IMR-90 (cell line): Measurements from ENCODE around the gene AP1M2.

Experiments used
- CEBPB ChIP-seq: IDR thresholded peaks from 2 replicates; pipeline ENCODE4 v1.6.1; 2012; ENCODE audit warnings: low read depth, low read length, improper control_type of control experiment
- CTCF ChIP-seq: conservative IDR thresholded peaks from 2 replicates; pipeline ENCODE4 v1.5.1; 2012; ENCODE audit warnings: mild to moderate bottlenecking, low read depth, low read length, improper control_type of control experiment
- ELK1 ChIP-seq: fragments of 150-350 bp; IDR thresholded peaks from 2 replicates; pipeline ENCODE4 v1.6.1; 2016; ENCODE audit warnings: low read depth, mild to moderate bottlenecking, low read length, moderate library complexity, borderline replicate concordance
- MAFK ChIP-seq: IDR thresholded peaks from 2 replicates; pipeline ENCODE4 v1.6.1; 2012; ENCODE audit warnings: low read depth, low read length, improper control_type of control experiment
- MAZ ChIP-seq: IDR thresholded peaks from 2 replicates; pipeline ENCODE4 v1.6.1; 2012; ENCODE audit warnings: low read depth, mild to moderate bottlenecking, low read length, improper control_type of control experiment, moderate library complexity, borderline replicate concordance
- POLR2A ChIP-seq: IDR thresholded peaks from 2 replicates; pipeline ENCODE4 v1.6.1; 2012; ENCODE audit warnings: mild to moderate bottlenecking, low read depth, low read length
- RAD21 ChIP-seq: IDR thresholded peaks from 2 replicates; pipeline ENCODE4 v1.6.1; 2012; ENCODE audit warnings: low read length, improper control_type of control experiment
- SMC3 ChIP-seq: fragments of 150-350 bp; IDR thresholded peaks from 2 replicates; pipeline ENCODE4 v1.6.1; 2016; ENCODE audit warnings: low read depth, mild to moderate bottlenecking, antibody characterized with exemption, low read length, moderate library complexity

GRCh38 chr19:10600149-10600548 lies 13.0 kb upstream of the AP1M2 start:
- TF ChIP-seq MAZ (no peak), CTCF (no peak), SMC3 (no peak), RAD21 (no peak), POLR2A (no peak), ELK1 (no peak), MAFK (no peak), CEBPB (no peak)
